Caco-2 (cell line): ENCODE results near the gene CASP9. TPM values are rescaled to one million over a fixed set of nuclear protein-coding genes. Genes with fewer than 3 reads are reported as not detected.
"Not testable (repeated sequence)": the region's sequence is repeated elsewhere in the genome, so short reads cannot be mapped to it uniquely, and the experiment has no call there.

ENCODE experiments used
- BruUV-seq: library from RNA; stranded (reverse); fragments of 400-500 nt; replicated peaks from 2 replicates; lab custom pipeline; 2021; lab: Mats Ljungman, UMichigan
- CTCF ChIA-PET: fragments of 300-600 bp; sonication (Branson Sonifier 250); formaldehyde crosslinking; loops from one replicate; lab custom pipeline; 2022; ENCODE audit warnings: antibody characterized with exemption; lab: Charles Lee
- POLR2A ChIA-PET: fragments of 300-600 bp; sonication (Branson Sonifier 250); formaldehyde crosslinking; loops from one replicate; lab custom pipeline; 2022; ENCODE audit warnings: antibody characterized with exemption; lab: Charles Lee
- DNase-seq, 2 experiments: peaks; one replicate each; pipeline versions ENCODE4 v3.0.0 to v3.0.0-alpha.2; 2020 to 2022
- H3K27me3 ChIP-seq: replicated peaks from 2 replicates; pipeline ENCODE4 v1.6.0; 2011; ENCODE audit warnings: low read length; ENCODE audit not compliant: control insufficient read depth, insufficient read depth
- H3K36me3 ChIP-seq: 2 replicates; pipeline ENCODE4 v1.5.1; 2011; ENCODE audit warnings: low read length; ENCODE audit not compliant: control insufficient read depth, insufficient read depth
- H3K4me1 ChIP-seq: fragments of 250-450 bp; sonication (Bioruptor Pico); 2 replicates; pipeline ENCODE4 v1.5.1; 2020; ENCODE audit warnings: mild to moderate bottlenecking
- H3K4me3 ChIP-seq: 2 replicates; pipeline ENCODE4 v1.5.1; 2011; ENCODE audit warnings: low read depth, mild to moderate bottlenecking, control low read depth, low read length
- H3K9me3 ChIP-seq: fragments of 250-450 bp; sonication (Bioruptor Pico); 2 replicates; pipeline ENCODE4 v1.5.1; 2020; ENCODE audit warnings: mild to moderate bottlenecking, moderate library complexity
- H3K27ac Mint-ChIP-seq: one replicate; pipeline ENCODE4 v1.8.0; 2022; ENCODE audit warnings: mixed read lengths; ENCODE audit not compliant: unreplicated experiment
- H3K27me3 Mint-ChIP-seq: one replicate; pipeline ENCODE4 v1.8.0; 2022; ENCODE audit warnings: mixed read lengths; ENCODE audit not compliant: insufficient read depth, unreplicated experiment
- H3K36me3 Mint-ChIP-seq: one replicate; pipeline ENCODE4 v1.8.0; 2022; ENCODE audit warnings: mild to moderate bottlenecking, mixed read lengths; ENCODE audit not compliant: insufficient read depth, unreplicated experiment
- H3K4me1 Mint-ChIP-seq: one replicate; pipeline ENCODE4 v1.8.0; 2022; ENCODE audit warnings: low read depth, mixed read lengths; ENCODE audit not compliant: unreplicated experiment
- H3K4me3 Mint-ChIP-seq: one replicate; pipeline ENCODE4 v1.8.0; 2022; ENCODE audit warnings: mild to moderate bottlenecking, moderate library complexity, mixed read lengths; ENCODE audit not compliant: unreplicated experiment
- H3K9me3 Mint-ChIP-seq: one replicate; pipeline ENCODE4 v1.8.0; 2022; ENCODE audit warnings: mixed read lengths; ENCODE audit not compliant: unreplicated experiment
- intact Hi-C: fragments of 100-400 bp; cut with micrococcal nuclease; formaldehyde crosslinking; loops from one replicate; pipeline ENCODE4 v1.10.0; 2022; ENCODE audit not compliant: unreplicated experiment
- total RNA-seq: library from RNA; stranded (reverse); gene quantifications from 2 replicates; pipeline ENCODE4 v1.2.3, GENCODE V29; 2022
- TF ChIP-seq, protein P1 (sequence below), 2 experiments: fragments of 200-600 bp in 1 of 2; IDR thresholded peaks; 1 replicate in 1 of 2; 2 replicates in 1 of 2; pipeline versions ENCODE4 v1.5.1 to v1.8.0; 2011 to 2022; ENCODE audit warnings: antibody characterized with exemption in 1 of 2, control low read depth in 1 of 2, inconsistent platforms in 1 of 2, low read depth in 1 of 2, low read length in 1 of 2, mild to moderate bottlenecking in 1 of 2, moderate library complexity in 1 of 2; ENCODE audit not compliant: insufficient read depth in 1 of 2, severe bottlenecking in 1 of 2, unreplicated experiment in 1 of 2

The CASP9 gene
- total RNA-seq, 1 experiment from 2014 or later = 9.9 TPM

DNA sequence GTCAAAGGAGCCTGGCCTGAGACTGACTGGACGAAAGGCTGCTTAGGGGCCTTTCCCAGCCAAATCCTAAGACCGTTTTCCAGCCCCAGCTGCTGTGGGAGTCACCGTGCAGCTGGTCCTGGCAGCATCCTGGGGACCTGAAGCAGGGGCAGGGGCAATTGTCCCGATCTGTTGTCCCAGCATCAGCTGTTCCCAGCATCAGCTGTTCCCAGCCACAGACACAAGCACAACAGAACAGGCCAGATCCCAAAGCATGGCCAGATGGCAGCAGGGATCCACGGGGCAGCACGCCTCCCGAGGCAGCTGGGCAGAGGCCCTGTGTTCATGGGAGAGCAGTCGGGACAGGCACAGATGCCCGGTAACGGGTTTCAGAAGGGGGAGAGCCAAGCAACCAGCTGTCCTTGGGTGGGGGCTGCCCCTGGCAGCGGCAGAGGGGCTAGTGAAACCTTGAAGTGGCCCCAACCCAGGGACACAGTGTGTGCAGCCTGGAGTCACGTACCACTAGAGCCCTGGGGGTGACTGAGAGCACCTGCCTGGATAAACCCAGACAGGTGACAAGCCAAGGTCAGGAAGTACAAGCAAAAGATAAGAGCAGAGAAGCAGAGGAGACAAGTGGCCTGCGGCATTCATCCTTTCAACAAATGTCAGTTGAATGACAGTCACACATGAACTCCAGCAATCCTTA lies 34.8 kb downstream of the CASP9 start:
- Histone ChIP-seq H3K36me3 (no peaks in the 10 kb centered on the region), H3K27me3 (no peaks in the 10 kb centered on the region), H3K4me1 (no peaks in the 10 kb centered on the region), H3K9me3 (no peaks in the 10 kb centered on the region), H3K4me3 (no peak overlapping the region)
- BruUV-seq = no TSS peak
- Mint-ChIP-seq H3K4me3 (no peak overlapping the region), H3K4me1 (no peaks in the 10 kb centered on the region), H3K36me3 (peaks cover 6% of the 10 kb centered on the region), H3K9me3 (no peaks in the 10 kb centered on the region), H3K27me3 (no peaks in the 10 kb centered on the region), H3K27ac (no peak overlapping the region)
- ChIA-PET CTCF (no interaction called here), POLR2A (no interaction called here)
- TF ChIP-seq, protein P1, sequence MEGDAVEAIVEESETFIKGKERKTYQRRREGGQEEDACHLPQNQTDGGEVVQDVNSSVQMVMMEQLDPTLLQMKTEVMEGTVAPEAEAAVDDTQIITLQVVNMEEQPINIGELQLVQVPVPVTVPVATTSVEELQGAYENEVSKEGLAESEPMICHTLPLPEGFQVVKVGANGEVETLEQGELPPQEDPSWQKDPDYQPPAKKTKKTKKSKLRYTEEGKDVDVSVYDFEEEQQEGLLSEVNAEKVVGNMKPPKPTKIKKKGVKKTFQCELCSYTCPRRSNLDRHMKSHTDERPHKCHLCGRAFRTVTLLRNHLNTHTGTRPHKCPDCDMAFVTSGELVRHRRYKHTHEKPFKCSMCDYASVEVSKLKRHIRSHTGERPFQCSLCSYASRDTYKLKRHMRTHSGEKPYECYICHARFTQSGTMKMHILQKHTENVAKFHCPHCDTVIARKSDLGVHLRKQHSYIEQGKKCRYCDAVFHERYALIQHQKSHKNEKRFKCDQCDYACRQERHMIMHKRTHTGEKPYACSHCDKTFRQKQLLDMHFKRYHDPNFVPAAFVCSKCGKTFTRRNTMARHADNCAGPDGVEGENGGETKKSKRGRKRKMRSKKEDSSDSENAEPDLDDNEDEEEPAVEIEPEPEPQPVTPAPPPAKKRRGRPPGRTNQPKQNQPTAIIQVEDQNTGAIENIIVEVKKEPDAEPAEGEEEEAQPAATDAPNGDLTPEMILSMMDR (IDR thresholded peaks at IDR 0.05; ENCODE audit: insufficient read depth in 1 of 2, low read depth in 1 of 2, low read length in 1 of 2, severe bottlenecking in 1 of 2, unreplicated experiment in 1 of 2) = no peak
- DNase-seq = no peak
- intact Hi-C loops = no loop called here

DNA sequence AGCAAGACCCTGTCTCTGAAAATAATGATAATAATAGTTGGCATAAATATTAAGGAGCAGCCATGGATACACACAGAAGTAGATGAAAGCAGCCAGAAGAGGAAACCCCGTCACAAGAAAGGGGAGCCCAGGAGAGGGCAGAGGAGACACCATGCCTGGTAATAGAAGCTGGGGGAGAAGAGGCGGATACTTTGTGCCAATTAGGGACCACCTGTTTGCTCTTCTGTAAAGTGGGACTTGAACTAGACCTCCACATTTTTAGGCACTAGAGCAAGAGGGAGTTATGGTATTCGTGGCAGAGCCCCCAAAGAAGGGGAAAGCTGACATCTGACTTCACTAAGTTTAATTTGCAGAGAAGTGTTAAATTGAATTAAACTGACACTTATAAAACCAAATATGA lies 35.6 kb downstream of the CASP9 start:
- no peaks in the 10 kb centered on the region for H3K27me3 ChIP-seq
- H3K9me3 Mint-ChIP-seq = no peaks in the 10 kb centered on the region
- no peak overlapping the region for H3K4me3 ChIP-seq
- TF ChIP-seq, protein P1 (IDR thresholded peaks at IDR 0.05; ENCODE audit: insufficient read depth in 1 of 2, low read depth in 1 of 2, low read length in 1 of 2, severe bottlenecking in 1 of 2, unreplicated experiment in 1 of 2) = no peak
- H3K36me3 Mint-ChIP-seq = peaks cover 6% of the 10 kb centered on the region
- intact Hi-C loops = no loop called here
- no peak overlapping the region for H3K4me3 Mint-ChIP-seq
- no peak overlapping the region for H3K27ac Mint-ChIP-seq
- no peak for DNase-seq
- no peaks in the 10 kb centered on the region for H3K27me3 Mint-ChIP-seq
- BruUV-seq = no TSS peak
- no peaks in the 10 kb centered on the region for H3K36me3 ChIP-seq
- ChIA-PET CTCF (no interaction called here), POLR2A (no interaction called here)
- H3K4me1 Mint-ChIP-seq = no peaks in the 10 kb centered on the region
- no peaks in the 10 kb centered on the region for H3K9me3 ChIP-seq
- H3K4me1 ChIP-seq = no peaks in the 10 kb centered on the region

DNA sequence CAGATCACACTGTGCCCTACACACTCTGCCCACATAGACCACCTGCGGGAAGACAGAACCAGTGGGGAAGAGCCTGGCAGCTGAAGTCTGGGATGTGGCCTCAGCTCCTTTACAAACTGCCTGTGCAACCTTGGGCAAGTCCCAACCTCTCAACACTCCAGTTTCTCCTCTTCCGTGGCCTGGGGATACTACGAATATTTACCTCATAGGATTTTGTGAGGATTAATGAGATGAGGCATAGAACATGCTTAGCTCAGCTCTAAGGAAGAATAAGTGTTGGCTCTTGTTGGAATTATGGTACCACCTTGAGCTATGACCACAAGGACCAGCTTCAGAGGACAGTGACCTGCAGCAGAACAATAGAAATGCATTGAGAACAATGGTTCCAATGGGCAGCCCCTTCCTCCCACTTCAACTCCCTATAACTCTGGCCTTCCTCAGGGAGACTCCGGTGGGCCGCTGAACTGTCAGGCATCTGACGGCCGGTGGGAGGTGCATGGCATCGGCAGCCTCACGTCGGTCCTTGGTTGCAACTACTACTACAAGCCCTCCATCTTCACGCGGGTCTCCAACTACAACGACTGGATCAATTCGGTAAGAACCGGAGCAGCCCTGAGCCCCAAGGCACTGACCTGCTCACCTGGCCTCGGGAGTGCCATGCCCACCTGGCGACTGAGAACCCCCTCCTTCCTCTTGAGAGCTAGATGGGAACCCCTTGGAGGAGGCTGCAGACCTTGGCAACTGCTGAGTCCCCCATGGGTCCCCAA lies 37.0 kb downstream of the CASP9 start:
- H3K27me3 Mint-ChIP-seq, H3K4me3 ChIP-seq, H3K36me3 ChIP-seq: not testable (repeated sequence)

More for the DNA sequence above, 37.0 kb downstream of the CASP9 start:
- H3K27ac Mint-ChIP-seq, H3K9me3 Mint-ChIP-seq, CTCF ChIA-PET, BruUV-seq, DNase-seq, POLR2A ChIA-PET, H3K4me3 Mint-ChIP-seq, H3K36me3 Mint-ChIP-seq, H3K4me1 Mint-ChIP-seq, H3K9me3 ChIP-seq, intact Hi-C loops, H3K27me3 ChIP-seq, H3K4me1 ChIP-seq: not testable (repeated sequence)
